Left ventricle myocardium inferior (tissue), 1 donor: ENCODE measurements around the gene GTPBP6. TPM values are rescaled to one million over a fixed set of nuclear protein-coding genes. Genes with fewer than 3 reads are reported as not detected.

ENCODE experiments used
- DNase-seq: peaks from one replicate; pipeline ENCODE4 v3.0.0-alpha.2; 2020
- H3K27ac ChIP-seq: fragments of 200-600 bp; replicated peaks from 2 replicates; pipeline ENCODE4 v1.8.0; 2021
- H3K27me3 ChIP-seq: fragments of 200-600 bp; 2 replicates; pipeline ENCODE4 v1.8.0; 2021; ENCODE audit warnings: low read depth
- H3K36me3 ChIP-seq: fragments of 200-600 bp; 2 replicates; pipeline ENCODE4 v1.8.0; 2021
- H3K4me1 ChIP-seq: fragments of 200-600 bp; 2 replicates; pipeline ENCODE4 v1.8.0; 2021
- H3K4me3 ChIP-seq: fragments of 200-600 bp; 2 replicates; pipeline ENCODE4 v1.8.0; 2021; ENCODE audit warnings: mild to moderate bottlenecking, moderate library complexity
- H3K9me3 ChIP-seq: fragments of 200-600 bp; replicated peaks from 2 replicates; pipeline ENCODE4 v1.8.0; 2021
- CTCF ChIP-seq: fragments of 200-600 bp; IDR thresholded peaks from 2 replicates; pipeline ENCODE4 v1.8.0; 2021; ENCODE audit warnings: antibody characterized with exemption, mild to moderate bottlenecking, borderline replicate concordance
- intact Hi-C: fragments of 100-400 bp; cut with micrococcal nuclease; formaldehyde crosslinking; loops from one replicate; pipeline ENCODE4 v1.11.0; 2022
- total RNA-seq: library from RNA; stranded (reverse); fragmentation: NEBNext Ultra II Directional; extraction: Animal tissue kit (Norgen Biotek cat#: 25700); gene quantifications from one replicate; pipeline ENCODE4 v1.2.1, GENCODE V29; 2021
- donor health status: DM: no; HTN: yes; CAD: no; lungs with severe emphysema.

The GTPBP6 gene
- total RNA-seq, 1 donor from 2014 or later = 51.1 TPM

GRCh38 chrX:255923-256331, 62.7 kb downstream of the GTPBP6 start:
- Histone ChIP-seq H3K27me3 (peaks cover 12% of the 10 kb centered on the region), H3K27ac (no peak overlapping the region), H3K9me3 (no peaks in the 10 kb centered on the region), H3K36me3 (no peaks in the 10 kb centered on the region), H3K4me3 (no peak overlapping the region), H3K4me1 (peaks cover 1% of the 10 kb centered on the region)
- intact Hi-C loops = no loop called here
- no peak for TF ChIP-seq CTCF
- DNase-seq = no peak

Other genes with a start within 250 kb of the GTPBP6 start
- gene PLCXD1, start 37.4 kb downstream of the GTPBP6 start, total RNA-seq = 4.0 TPM
- 170 TPM for gene PPP2R3B, start 68.1 kb upstream of the GTPBP6 start, total RNA-seq